NAMALWA (cell line): ENCODE measurements around the gene SLC23A2.

Experiments
- DNase-seq: peaks from one replicate; pipeline ENCODE4 v3.0.0-alpha.2; 2015; ENCODE audit warnings: low spot score

The SLC23A2 gene

DNA sequence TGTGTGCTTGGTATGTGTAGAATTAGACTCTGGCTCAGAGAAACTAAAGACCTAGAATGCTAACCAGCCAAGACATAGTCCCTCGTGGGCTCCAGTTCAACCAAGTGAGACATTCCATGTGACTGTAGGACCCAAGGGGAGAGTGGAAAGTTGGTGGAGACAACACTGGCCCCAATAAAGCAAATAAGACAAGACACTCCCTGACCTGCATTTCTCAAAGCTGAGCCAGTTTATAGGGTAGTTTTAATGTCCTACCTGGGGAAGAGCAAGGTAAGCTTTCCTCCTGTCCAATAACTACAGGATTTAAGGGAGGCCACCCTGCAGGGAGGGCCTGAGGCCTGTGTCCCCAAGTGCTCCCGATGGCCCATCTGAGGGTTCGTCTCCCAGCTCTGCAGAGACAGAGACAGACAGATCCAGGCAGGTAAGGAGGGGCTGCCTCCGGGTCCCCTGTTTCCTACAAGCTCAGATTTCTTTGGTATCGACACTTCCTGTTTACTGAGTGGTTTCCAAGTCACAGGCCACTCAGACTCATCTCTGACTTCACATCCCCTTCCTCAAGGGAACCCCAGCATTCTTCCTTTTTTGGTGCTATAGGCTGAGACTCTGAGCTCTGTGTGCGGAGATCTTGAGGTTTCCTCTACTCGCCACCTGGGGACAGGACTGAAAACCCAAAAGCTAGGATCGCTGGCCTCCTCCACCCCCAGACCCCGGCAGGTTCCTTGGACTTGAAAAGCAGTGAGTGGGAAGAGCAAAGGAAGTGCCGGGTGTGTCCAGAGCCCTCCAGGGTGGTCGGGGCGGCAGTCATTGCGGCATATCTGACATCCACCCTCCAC, 187.2 kb downstream of the SLC23A2 start:
- DNase-seq, result peak; percentile 90

DNA sequence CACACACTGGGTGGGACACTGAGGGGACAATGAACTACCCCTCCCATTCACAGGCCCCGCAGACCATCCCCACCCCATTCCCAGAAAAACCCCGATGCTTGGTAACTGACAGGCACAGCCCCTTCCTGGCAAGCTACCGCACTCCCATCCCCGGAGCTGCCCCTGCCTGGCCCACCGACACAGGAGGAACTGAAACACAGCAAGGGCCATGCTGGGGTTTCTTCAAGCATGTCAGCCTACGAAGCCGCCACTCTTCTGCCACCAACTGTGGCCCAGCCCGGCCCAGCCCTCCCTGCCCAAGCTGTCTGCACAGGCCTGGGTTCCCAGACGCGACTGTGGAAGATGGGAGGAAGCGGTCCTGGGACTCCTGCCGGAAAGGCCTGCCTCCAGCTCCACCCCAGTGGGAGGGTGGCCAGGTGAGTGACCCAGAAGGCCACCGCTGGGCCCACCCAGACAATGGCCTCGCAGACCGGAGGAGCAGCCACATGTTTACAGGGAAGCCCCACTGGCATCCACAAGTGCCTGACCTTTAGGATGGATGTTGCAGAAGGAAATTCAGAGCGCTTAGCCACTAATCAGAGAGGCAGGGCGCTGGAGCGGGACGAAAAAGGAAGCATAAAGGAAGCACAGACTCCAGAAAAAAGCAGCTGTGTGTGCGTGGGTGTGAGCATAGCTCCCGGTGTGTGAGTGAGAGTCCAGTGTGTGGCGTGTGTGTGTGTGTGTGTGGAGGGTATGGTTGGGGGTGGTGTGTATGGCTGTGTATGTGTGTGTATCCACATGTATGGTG, 188.0 kb downstream of the SLC23A2 start:
- DNase-seq, result peak; percentile 84

GRCh38 chr20:4812641-4813075, 188.7 kb downstream of the SLC23A2 start:
- DNase-seq, result peak; percentile 78

DNA sequence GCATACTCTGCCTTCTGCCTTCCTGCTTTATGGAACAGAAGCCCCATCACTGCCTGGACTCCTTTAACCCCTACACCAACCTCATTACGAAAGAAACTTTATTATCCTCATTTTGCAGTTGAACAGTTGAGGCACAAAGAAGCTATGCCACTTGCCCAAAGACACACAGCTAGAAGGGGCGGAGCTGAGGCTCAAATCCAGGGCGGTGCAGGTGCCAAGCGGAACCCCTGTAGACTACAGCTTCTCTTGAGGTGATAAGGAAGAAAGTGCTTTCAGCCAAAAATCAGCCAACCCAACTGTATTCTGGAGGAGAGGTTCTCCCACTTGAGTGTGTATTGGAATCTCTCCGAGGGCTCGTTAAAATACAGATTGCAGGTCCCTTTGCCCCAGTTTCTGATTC, 189.1 kb downstream of the SLC23A2 start:
- DNase-seq, result no peak

- DNase-seq, result peak; percentile 77
Measured at GRCh38 chr20:4811661-4812181, 189.6 kb downstream of the SLC23A2 start.

GRCh38 chr20:4811257-4811656, 190.1 kb downstream of the SLC23A2 start:
- DNase-seq, result no peak

DNA sequence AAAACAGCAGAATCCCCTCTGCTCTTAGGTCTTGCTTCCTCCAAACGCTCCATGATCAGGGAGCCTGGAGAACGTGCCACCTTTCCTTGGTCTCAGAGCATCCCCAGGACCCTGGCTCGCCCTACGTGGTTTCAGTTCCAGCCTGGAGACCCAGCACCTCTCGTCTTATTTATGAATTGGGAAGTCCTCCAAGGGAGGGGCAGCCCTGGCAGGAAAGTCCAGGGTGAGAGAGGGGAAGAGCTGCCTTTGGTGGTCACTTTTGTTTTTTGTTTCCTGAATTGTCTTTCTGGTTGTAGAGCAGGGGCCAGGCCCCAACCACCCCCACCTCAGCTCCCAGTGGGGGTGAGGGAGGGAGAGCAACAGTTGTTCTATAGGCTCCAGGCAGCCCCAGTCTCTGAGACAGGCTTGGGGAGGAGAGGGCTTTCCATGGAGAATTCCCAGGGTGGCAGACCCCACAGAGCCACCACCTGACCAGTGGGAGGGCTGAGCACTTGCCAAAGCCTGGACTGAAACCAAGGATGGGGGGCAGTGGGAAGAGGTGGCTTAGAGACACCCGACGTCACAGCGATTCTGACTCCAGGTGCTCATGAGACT, 190.8 kb downstream of the SLC23A2 start:
- no peak for DNase-seq

DNA sequence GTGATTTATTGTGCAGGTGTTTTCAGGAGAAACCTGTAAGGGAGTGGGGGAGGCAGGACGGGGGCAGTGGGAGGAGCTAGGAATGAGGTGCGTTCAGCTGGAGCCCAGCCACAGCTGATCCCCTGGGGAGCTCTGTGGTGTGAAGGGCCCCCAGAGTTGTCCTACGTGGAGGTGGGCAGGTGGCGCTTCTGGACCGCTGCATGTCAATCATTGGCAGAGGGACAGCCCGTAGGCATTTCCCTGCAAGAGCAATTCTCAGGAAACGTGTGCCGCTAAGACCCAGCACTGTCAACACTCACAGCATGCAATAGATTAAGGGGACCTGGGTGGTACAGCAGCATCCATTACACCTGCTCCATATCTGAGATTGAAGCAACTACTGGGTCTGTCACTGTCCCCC, 191.6 kb downstream of the SLC23A2 start:
- DNase-seq, result peak; percentile 32

- no peak for DNase-seq
Measured at GRCh38 chr20:4808872-4809271, 192.4 kb downstream of the SLC23A2 start.

- DNase-seq, result no peak
Measured at GRCh38 chr20:4805663-4806449, 195.5 kb downstream of the SLC23A2 start.

DNA sequence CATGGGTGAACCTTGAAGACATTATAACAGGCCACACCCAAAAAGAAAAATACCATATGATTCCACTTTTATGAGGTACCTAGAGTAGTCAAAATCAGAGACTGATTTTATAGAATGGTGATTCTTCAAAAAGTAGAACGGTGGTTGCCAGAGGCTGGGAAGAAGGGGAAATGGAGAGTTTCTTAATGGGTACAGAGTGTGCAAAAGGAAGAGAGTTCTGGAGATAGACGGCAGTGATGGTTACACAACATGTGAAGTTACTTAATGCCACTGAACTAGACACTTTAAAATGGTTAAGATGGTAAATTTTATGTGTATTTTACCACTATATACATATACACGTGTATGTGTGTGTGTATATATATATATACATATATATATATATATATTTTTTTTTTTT, 198.8 kb downstream of the SLC23A2 start:
- no peak for DNase-seq
